MM.1S (cell line): ENCODE data around the gene GCC2.

Experiments
- DNase-seq: peaks from one replicate; pipeline ENCODE4 v3.0.0-alpha.2; 2015
- H2AFZ ChIP-seq: fragments of 300-600 bp; sonication (generic); 2 replicates; pipeline ENCODE4 v1.6.0; 2016; ENCODE audit warnings: antibody characterized with exemption, low read length
- H3F3A ChIP-seq: fragments of 300-600 bp; sonication (generic); 2 replicates; pipeline ENCODE4 v1.6.1; 2016; ENCODE audit warnings: mild to moderate bottlenecking, antibody characterized with exemption, low read length, moderate library complexity, mixed read lengths; ENCODE audit not compliant: insufficient read depth
- H3K27ac ChIP-seq: fragments of 300-600 bp; sonication (generic); 2 replicates; pipeline ENCODE4 v1.5.1; 2016; ENCODE audit warnings: mild to moderate bottlenecking, low read length
- H3K27me3 ChIP-seq: fragments of 300-600 bp; sonication (generic); replicated peaks from 2 replicates; pipeline ENCODE4 v1.6.0; 2016; ENCODE audit warnings: low read length; ENCODE audit not compliant: insufficient read depth
- H3K36me3 ChIP-seq: fragments of 300-600 bp; sonication (generic); replicated peaks from 2 replicates; pipeline ENCODE4 v1.6.1; 2016; ENCODE audit warnings: mild to moderate bottlenecking, low read length, mixed read lengths; ENCODE audit not compliant: insufficient read depth
- H3K4me1 ChIP-seq: fragments of 300-600 bp; sonication (generic); 2 replicates; pipeline ENCODE4 v1.6.1; 2016; ENCODE audit warnings: low read length, mixed read lengths
- H3K4me2 ChIP-seq: fragments of 300-600 bp; sonication (generic); 2 replicates; pipeline ENCODE4 v1.6.0; 2016; ENCODE audit warnings: low read depth, low read length
- H3K4me3 ChIP-seq: fragments of 300-600 bp; sonication (generic); 2 replicates; pipeline ENCODE4 v1.5.1; 2016; ENCODE audit warnings: low read length, mixed read lengths
- H3K79me2 ChIP-seq: fragments of 300-600 bp; sonication (generic); 2 replicates; pipeline ENCODE4 v1.6.1; 2016; ENCODE audit warnings: mixed run types, low read length, mixed read lengths
- H3K9ac ChIP-seq: fragments of 300-600 bp; sonication (generic); 2 replicates; pipeline ENCODE4 v1.6.1; 2016; ENCODE audit warnings: low read length, mixed read lengths
- H3K9me2 ChIP-seq: fragments of 300-600 bp; sonication (generic); replicated peaks from 2 replicates; pipeline ENCODE4 v1.6.1; 2016; ENCODE audit warnings: mild to moderate bottlenecking, low read length, mixed read lengths; ENCODE audit not compliant: insufficient read depth
- H3K9me3 ChIP-seq: fragments of 300-600 bp; sonication (generic); replicated peaks from 2 replicates; pipeline ENCODE4 v1.6.1; 2016; ENCODE audit warnings: mild to moderate bottlenecking, low read length, mixed read lengths; ENCODE audit not compliant: insufficient read depth
- H4K20me1 ChIP-seq: fragments of 300-600 bp; sonication (generic); 2 replicates; pipeline ENCODE4 v1.6.1; 2016; ENCODE audit warnings: mild to moderate bottlenecking, low read length, moderate library complexity, mixed read lengths; ENCODE audit not compliant: insufficient read depth
- CTCF ChIP-seq: fragments of 300-600 bp; sonication (generic); IDR thresholded peaks from 2 replicates; pipeline ENCODE4 v1.5.1; 2016; ENCODE audit warnings: antibody characterized with exemption, low read length, mixed read lengths
- EZH2 ChIP-seq: fragments of 300-600 bp; sonication (generic); optimal IDR thresholded peaks from 2 replicates; pipeline ENCODE3; 2017; ENCODE audit warnings: low read depth, mild to moderate bottlenecking, antibody characterized with exemption, low read length, mixed read lengths
- EZH2phosphoT487 ChIP-seq: fragments of 300-600 bp; sonication (generic); IDR thresholded peaks from 2 replicates; pipeline ENCODE4 v1.6.1; 2018; ENCODE audit warnings: antibody characterized with exemption, low read length

The GCC2 gene

DNA sequence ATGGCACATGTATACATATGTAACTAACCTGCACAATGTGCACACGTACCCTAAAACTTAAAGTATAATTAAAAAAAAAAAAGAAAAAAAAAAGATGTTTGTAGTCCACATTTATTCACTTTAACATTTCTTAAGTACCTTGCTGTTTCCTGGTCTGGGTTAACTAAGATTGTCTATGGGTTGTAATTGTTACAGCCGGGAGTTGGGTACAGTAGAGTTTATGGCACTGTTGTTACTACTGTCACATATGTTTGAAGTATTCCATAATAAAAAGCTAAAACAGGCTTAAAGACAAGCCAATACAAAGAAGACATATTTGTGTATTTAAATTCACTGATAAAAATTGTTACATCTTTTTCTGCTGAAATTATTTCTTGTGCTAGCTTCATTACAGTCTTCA lies 36.2 kb downstream of the GCC2 start:
- no peak for DNase-seq
- no peaks in the 10 kb centered on the region for H3K9me3 ChIP-seq
- no peaks in the 10 kb centered on the region for H4K20me1 ChIP-seq
- H3K4me3 ChIP-seq, result no peak overlapping the region
- peaks cover 5% of the 10 kb centered on the region; the same call in 1 of the 2 replicates for H3K36me3 ChIP-seq
- no peaks in the 10 kb centered on the region for H3K9me2 ChIP-seq
- H3K4me1 ChIP-seq, result 0 out of 2 replicates have a peak, but pooled peaks cover 3% of the 10 kb centered on the region
- no peaks in the 10 kb centered on the region for H3F3A ChIP-seq
- H3K9ac ChIP-seq, result no peak overlapping the region
- H2AFZ ChIP-seq, result no peak overlapping the region
- H3K79me2 ChIP-seq, result no peaks in the 10 kb centered on the region
- H3K4me2 ChIP-seq, result no peak overlapping the region
- no peak for TF ChIP-seq EZH2
- no peak for TF ChIP-seq EZH2phosphoT487
- no peak for TF ChIP-seq CTCF
- no peaks in the 10 kb centered on the region for H3K27me3 ChIP-seq
- no peak overlapping the region for H3K27ac ChIP-seq

GRCh38 chr2:108490506-108491122 lies 41.6 kb downstream of the GCC2 start:
- Histone ChIP-seq H2AFZ (no peak overlapping the region), H3K79me2 (no peaks in the 10 kb centered on the region), H3K9me2 (no peaks in the 10 kb centered on the region), H3K4me1 (0 out of 2 replicates have a peak, but pooled peaks cover 4% of the 10 kb centered on the region), H3K27me3 (no peaks in the 10 kb centered on the region), H3K4me2 (no peak overlapping the region), H3K9ac (no peak overlapping the region), H3K36me3 (peaks cover 8% of the 10 kb centered on the region; the same call in 1 of the 2 replicates), H3K4me3 (no peak overlapping the region), H4K20me1 (no peaks in the 10 kb centered on the region), H3K27ac (no peak overlapping the region), H3F3A (no peaks in the 10 kb centered on the region), H3K9me3 (no peaks in the 10 kb centered on the region)
- TF ChIP-seq EZH2 (no peak), EZH2phosphoT487 (no peak), CTCF (no peak)
- no peak for DNase-seq

DNA sequence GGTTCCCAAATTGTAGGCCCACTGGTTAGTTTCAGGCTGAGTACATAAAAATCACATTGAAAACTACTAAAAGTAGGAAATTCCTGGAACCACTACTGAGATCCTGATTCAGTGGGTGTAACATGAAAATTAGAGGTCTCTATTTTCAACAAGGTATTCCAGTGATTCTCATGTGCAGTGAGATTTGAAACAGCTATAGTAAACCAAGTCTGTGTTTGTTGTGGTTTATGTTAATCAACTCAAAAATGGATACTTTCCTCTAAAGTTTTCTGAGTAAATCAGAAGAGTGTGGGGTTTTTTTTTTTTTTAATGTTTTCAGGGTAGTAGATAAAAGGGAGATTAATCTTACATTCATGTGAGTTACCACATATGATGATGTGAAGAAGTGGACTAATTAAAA lies 42.8 kb downstream of the GCC2 start:
- H3F3A ChIP-seq, result no peaks in the 10 kb centered on the region
- no peaks in the 10 kb centered on the region for H3K9me3 ChIP-seq
- H3K4me1 ChIP-seq, result 0 out of 2 replicates have a peak, but pooled peaks cover 4% of the 10 kb centered on the region
- no peak overlapping the region for H2AFZ ChIP-seq
- H3K4me3 ChIP-seq, result no peak overlapping the region
- H3K9ac ChIP-seq, result no peak overlapping the region
- no peaks in the 10 kb centered on the region for H3K79me2 ChIP-seq
- H3K9me2 ChIP-seq, result no peaks in the 10 kb centered on the region
- DNase-seq, result no peak
- no peak overlapping the region for H3K27ac ChIP-seq
- TF ChIP-seq EZH2, result no peak
- TF ChIP-seq CTCF, result no peak
- TF ChIP-seq EZH2phosphoT487, result no peak
- H3K36me3 ChIP-seq, result 0 out of 2 replicates have a peak, but pooled peaks cover 3% of the 10 kb centered on the region
- no peak overlapping the region for H3K4me2 ChIP-seq
- H4K20me1 ChIP-seq, result no peaks in the 10 kb centered on the region
- no peaks in the 10 kb centered on the region for H3K27me3 ChIP-seq
